GM12875 (cell line): Measurements from ENCODE around the gene CDYL2.

Experiments
- H3K4me3 ChIP-seq: one replicate; pipeline ENCODE4 v1.5.1; 2011; ENCODE audit warnings: low read depth, low read length, control low read depth
- TF ChIP-seq, protein P1 (sequence below): IDR thresholded peaks from 2 replicates; pipeline ENCODE4 v1.5.1; 2011; ENCODE audit warnings: low read depth, mild to moderate bottlenecking, control low read depth, inconsistent platforms, low read length, moderate library complexity, borderline replicate concordance; ENCODE audit not compliant: insufficient read depth

The CDYL2 gene

DNA sequence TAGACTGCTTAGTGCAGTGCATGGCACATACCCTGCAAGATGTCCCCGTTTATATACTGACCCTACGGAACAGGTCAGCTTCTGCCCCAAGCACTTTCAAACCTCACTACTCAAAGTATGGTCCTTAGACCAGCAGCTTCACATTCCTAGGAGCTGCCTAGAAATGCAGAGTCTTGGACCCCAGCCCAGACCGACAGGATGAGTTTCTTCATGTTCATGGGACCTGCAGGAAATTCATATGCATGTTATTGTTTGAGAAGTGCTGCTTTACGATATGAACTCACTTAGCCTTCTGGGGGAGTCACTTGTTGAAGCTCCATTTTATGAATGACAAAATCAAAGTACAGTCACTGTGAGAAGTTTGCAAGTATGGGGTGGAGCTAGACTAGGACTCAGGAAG lies 181.0 kb downstream of the CDYL2 start:
- TF ChIP-seq, protein P1, sequence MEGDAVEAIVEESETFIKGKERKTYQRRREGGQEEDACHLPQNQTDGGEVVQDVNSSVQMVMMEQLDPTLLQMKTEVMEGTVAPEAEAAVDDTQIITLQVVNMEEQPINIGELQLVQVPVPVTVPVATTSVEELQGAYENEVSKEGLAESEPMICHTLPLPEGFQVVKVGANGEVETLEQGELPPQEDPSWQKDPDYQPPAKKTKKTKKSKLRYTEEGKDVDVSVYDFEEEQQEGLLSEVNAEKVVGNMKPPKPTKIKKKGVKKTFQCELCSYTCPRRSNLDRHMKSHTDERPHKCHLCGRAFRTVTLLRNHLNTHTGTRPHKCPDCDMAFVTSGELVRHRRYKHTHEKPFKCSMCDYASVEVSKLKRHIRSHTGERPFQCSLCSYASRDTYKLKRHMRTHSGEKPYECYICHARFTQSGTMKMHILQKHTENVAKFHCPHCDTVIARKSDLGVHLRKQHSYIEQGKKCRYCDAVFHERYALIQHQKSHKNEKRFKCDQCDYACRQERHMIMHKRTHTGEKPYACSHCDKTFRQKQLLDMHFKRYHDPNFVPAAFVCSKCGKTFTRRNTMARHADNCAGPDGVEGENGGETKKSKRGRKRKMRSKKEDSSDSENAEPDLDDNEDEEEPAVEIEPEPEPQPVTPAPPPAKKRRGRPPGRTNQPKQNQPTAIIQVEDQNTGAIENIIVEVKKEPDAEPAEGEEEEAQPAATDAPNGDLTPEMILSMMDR = no peak
- H3K4me3 ChIP-seq = no peak overlapping the region

DNA sequence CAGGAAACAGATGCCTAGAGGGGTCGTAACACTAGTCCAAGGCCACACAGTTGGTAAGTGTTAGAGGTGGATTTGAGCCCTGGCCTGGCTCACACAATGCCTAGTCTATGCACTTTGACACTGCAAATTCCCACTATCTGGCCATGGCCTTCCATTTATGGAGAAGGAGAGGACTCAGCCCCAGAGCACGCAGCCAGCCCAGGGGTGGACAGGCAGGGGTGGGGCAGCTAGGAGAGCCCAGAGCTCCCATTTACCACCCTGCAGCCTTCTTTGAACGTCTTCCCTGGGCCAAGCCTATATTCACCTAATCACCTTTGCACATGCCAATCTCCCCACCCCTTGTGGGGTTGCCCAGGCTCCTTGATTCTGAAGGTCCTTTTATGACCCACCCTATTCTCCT lies 182.4 kb downstream of the CDYL2 start:
- H3K4me3 ChIP-seq = no peak overlapping the region
- TF ChIP-seq, protein P1 = no peak

DNA sequence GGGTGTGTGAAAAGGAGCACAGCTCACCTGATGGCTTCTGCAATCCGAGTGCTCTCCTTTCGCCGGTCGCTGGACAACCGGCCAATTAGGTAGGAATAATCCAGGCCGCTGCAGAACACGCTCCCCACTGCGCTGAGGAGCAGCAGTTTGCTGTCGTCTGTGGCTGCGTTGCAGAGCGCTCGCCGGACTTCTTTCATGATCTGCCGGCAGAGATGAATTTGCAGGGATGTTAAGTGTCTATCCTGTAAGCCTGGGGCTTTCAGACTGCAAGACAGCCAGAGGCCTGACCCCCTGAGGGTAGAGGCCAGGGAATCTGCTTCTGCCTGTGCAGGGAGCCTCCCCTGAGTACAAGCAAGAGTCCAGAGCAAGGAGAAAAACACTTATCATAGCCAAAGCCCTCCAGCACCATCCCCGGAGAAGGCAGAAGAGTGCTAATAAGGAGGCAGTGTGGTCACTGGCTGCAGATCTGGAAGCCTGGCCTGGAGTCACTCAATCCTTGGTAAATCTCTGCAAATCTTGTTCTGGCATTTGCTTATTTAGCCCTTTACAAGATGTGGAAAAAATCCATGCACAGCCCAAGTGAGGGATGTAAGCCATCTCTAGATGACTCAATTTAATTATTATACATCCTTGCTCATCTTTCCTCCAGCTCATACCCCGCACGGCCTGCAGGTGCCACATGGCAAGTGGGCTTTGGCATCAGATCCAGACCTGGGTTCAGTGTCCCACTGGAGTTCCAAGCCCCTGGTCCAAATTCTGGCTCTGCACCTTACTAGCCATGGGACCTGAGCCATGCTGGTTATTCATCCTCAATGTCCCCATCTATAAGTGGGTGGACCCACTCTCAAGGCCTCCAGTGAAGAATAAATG lies 183.4 kb downstream of the CDYL2 start:
- TF ChIP-seq, protein P1 = no peak
- H3K4me3 ChIP-seq = no peak overlapping the region

DNA sequence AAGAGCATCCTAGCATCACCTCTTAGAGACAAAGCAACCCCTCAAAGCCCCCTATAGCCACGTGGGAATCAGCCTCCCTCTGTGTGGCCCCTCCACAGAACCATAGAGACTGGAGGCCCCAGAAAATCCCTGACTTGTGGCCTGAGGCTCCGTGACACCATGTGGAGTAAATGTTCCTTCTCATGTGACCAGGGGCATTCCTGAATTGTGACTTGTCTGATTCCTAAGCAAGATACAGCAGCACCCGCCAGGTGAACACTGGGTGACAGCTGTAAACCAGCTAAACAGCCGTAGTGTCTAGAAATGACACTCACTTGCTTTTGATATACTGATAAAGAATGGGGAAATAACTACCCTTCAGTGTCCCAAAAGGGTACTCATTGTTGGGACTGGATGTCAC lies 184.6 kb downstream of the CDYL2 start:
- H3K4me3 ChIP-seq = no peak overlapping the region
- TF ChIP-seq, protein P1 = no peak

DNA sequence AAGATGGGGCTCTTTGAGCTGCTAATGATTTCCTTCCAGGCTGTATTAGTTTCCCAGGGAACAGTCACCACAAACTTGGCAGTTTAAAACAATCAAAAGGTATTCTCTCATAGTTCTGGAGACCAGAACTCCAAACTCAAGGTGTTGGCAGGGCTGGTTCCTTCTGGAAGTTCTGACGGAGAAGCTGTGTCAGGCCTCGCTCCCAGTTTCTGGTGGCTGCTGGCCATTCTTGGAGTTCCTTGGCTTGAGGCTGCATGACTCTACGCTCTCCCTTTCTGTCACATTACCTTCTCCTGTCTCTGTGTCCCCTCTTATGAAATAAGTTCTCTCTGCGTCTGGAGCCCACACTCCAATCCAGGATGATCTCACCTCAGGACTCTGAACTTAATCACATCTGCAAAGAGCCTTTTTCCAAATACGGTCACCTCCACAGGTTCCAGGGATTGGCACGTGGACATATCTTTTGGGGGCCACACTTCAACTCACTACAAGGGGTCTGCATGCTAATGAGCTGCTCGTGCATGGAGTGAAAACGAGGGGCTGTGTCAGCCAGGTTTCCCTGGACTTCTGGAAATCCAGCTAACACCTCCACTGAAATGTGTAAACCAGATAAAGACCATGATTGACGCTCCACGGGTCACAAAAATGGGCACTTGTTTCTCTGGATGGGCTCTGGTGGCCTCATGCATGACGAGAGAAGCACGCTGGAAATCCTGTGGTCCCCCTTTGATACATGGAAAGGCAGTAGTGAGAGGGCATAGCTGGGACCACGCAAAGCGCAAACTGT lies 185.3 kb downstream of the CDYL2 start:
- H3K4me3 ChIP-seq = no peak overlapping the region

DNA sequence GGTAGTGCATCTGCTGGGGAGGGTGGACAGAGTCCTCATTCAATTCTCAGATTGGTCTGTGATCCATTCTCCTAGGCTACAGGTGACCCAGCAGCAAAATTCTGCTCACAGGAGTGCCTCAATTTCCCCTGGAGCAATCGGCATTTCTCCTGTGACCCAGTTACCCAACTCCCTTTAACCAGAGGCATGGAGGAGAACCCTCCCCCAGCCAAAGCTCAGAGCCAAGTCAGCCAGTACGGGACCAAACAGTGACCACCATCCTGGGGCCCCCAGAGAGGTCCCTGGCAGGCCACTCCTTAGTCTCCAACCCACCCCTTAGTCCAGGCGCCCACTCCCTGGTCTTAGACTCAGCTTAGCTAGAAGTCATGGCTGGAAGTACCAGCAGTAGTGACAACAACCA lies 188.0 kb downstream of the CDYL2 start:
- TF ChIP-seq, protein P1 = no peak
- no peak overlapping the region for H3K4me3 ChIP-seq

More for the DNA sequence above, 185.3 kb downstream of the CDYL2 start:
- TF ChIP-seq, protein P1 = no peak
